ENCODE results near the gene HAUS6.

Gene HAUS6

GRCh38 chr9:19119246-19119645, 16.5 kb upstream of the HAUS6 start:
- TF ChIP-seq, protein P1, sequence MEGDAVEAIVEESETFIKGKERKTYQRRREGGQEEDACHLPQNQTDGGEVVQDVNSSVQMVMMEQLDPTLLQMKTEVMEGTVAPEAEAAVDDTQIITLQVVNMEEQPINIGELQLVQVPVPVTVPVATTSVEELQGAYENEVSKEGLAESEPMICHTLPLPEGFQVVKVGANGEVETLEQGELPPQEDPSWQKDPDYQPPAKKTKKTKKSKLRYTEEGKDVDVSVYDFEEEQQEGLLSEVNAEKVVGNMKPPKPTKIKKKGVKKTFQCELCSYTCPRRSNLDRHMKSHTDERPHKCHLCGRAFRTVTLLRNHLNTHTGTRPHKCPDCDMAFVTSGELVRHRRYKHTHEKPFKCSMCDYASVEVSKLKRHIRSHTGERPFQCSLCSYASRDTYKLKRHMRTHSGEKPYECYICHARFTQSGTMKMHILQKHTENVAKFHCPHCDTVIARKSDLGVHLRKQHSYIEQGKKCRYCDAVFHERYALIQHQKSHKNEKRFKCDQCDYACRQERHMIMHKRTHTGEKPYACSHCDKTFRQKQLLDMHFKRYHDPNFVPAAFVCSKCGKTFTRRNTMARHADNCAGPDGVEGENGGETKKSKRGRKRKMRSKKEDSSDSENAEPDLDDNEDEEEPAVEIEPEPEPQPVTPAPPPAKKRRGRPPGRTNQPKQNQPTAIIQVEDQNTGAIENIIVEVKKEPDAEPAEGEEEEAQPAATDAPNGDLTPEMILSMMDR (IDR thresholded peaks at IDR 0.05; ENCODE audit: insufficient read depth, low read length, poor library complexity, severe bottlenecking), result no peak
- no peak for TF ChIP-seq EZH2phosphoT487 (conservative IDR thresholded peaks at IDR 0.05; ENCODE audit: low read length)
- H3K9me2 ChIP-seq (replicated peaks; ENCODE audit: insufficient read depth, low read length), result no peaks in the 10 kb centered on the region
- no peaks in the 10 kb centered on the region for H4K20me1 ChIP-seq (ENCODE audit: low read depth, low read length)
- H3K27me3 ChIP-seq (ENCODE audit: low read length), result no peaks in the 10 kb centered on the region
- H3F3A ChIP-seq (ENCODE audit: insufficient read depth), result no peaks in the 10 kb centered on the region
- H3K27ac ChIP-seq (ENCODE audit: low read depth, low read length), result no peak overlapping the region
- no peak overlapping the region for H3K4me2 ChIP-seq (ENCODE audit: low read depth, low read length, poor library complexity, severe bottlenecking)
- no peak overlapping the region for H3K4me3 ChIP-seq (ENCODE audit: insufficient read depth, low read length, poor library complexity, severe bottlenecking)
- no peaks in the 10 kb centered on the region for H3K79me2 ChIP-seq (ENCODE audit: insufficient read depth, low read length)
- peaks cover 10% of the 10 kb centered on the region; the same call in 1 of the 2 replicates for H3K36me3 ChIP-seq (ENCODE audit: low read length)
- H3K9ac ChIP-seq (ENCODE audit: low read length), result no peak overlapping the region
- H3K9me3 ChIP-seq (ENCODE audit: insufficient read depth, low read length), result no peaks in the 10 kb centered on the region
- H2AFZ ChIP-seq (ENCODE audit: low read depth, low read length, severe bottlenecking), result no peak overlapping the region

DNA sequence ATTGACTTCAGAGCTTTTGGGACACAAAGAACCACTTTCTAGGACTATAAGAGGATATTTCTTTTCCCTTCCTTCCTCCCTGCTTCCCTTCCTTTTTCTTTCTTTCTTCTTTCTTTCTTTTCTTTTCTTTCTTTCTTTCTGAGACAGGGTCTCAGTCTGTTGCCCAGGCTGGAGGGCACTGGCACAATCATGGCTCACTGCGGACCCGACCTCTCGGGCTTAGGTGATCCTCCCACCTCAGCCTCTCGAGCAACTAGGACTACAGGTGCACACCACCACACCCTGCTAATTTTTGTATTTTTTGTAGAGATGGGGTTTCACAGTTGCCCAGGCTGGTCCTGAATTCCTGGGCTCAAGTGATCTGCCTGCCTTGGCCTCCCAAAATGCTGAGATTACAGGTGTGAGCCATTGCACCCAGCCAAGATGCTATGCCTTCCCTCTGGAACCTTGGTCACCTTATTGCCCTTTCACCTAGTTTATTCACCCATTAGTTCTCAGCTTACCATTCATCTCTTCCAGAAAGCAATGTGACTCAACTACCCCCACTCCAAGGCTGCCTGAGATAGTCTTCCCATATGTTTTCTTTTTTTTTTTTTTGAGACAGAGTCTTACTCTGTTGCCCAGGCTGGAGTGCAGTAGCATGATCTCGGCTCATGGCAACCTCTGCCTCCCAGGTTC, 14.5 kb upstream of the HAUS6 start:
- TF ChIP-seq EZH2phosphoT487 (conservative IDR thresholded peaks at IDR 0.05; ENCODE audit: low read length), result no peak
- TF ChIP-seq, protein P1 (IDR thresholded peaks at IDR 0.05; ENCODE audit: insufficient read depth, low read length, poor library complexity, severe bottlenecking), result no peak
- Histone ChIP-seq H3F3A (ENCODE audit: insufficient read depth) (no peaks in the 10 kb centered on the region), H4K20me1 (ENCODE audit: low read depth, low read length) (no peaks in the 10 kb centered on the region), H3K27me3 (ENCODE audit: low read length) (no peaks in the 10 kb centered on the region), H2AFZ (ENCODE audit: low read depth, low read length, severe bottlenecking) (no peak overlapping the region), H3K9ac (ENCODE audit: low read length) (no peak overlapping the region), H3K79me2 (ENCODE audit: insufficient read depth, low read length) (no peaks in the 10 kb centered on the region), H3K4me2 (ENCODE audit: low read depth, low read length, poor library complexity, severe bottlenecking) (no peak overlapping the region), H3K9me2 (replicated peaks; ENCODE audit: insufficient read depth, low read length) (no peaks in the 10 kb centered on the region), H3K4me3 (ENCODE audit: insufficient read depth, low read length, poor library complexity, severe bottlenecking) (no peak overlapping the region), H3K36me3 (ENCODE audit: low read length) (peaks cover 10% of the 10 kb centered on the region; the same call in 1 of the 2 replicates), H3K9me3 (ENCODE audit: insufficient read depth, low read length) (no peaks in the 10 kb centered on the region), H3K27ac (ENCODE audit: low read depth, low read length) (no peak overlapping the region)

DNA sequence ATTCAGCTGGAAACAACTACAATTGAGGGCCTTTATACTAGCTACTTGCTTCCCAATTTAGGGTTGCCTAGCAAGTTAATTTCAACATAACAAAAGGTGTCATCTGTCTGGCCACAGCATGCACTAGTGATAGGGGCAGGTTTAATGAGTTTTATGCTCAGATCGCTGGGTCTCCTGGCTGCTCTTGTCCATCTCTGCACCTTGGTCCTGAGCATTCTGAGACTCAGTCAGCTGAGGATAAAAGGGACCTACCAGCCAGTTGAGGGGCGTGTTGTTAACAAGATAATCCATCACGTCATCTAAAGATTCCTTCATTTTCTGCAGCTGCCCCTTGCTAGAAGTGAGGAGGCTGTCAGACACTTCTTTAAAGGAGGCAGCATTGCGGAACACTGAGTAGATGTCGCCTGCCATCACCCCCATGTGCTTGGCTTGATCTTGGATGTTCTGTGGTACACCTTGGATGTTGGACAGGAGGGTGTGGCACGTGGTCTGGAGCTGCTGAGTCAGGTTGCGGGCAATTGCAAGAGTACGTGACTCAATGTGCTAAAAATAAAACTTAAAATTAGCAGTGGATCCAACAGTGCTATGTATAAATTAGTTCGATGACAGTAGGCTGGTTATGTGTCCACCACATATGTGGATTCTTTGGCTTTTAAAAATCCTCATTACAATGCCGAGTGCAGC, 13.5 kb upstream of the HAUS6 start:
- no peak overlapping the region for H3K9ac ChIP-seq (ENCODE audit: low read length)
- H3K27ac ChIP-seq (ENCODE audit: low read depth, low read length), result no peak overlapping the region
- no peak overlapping the region for H3K4me2 ChIP-seq (ENCODE audit: low read depth, low read length, poor library complexity, severe bottlenecking)
- H3K27me3 ChIP-seq (ENCODE audit: low read length), result no peaks in the 10 kb centered on the region
- no peaks in the 10 kb centered on the region for H3F3A ChIP-seq (ENCODE audit: insufficient read depth)
- TF ChIP-seq, protein P1 (IDR thresholded peaks at IDR 0.05; ENCODE audit: insufficient read depth, low read length, poor library complexity, severe bottlenecking), result no peak
- TF ChIP-seq EZH2phosphoT487 (conservative IDR thresholded peaks at IDR 0.05; ENCODE audit: low read length), result no peak
- H3K36me3 ChIP-seq (ENCODE audit: low read length), result peaks cover 10% of the 10 kb centered on the region; the same call in 1 of the 2 replicates
- H3K9me3 ChIP-seq (ENCODE audit: insufficient read depth, low read length), result no peaks in the 10 kb centered on the region
- H2AFZ ChIP-seq (ENCODE audit: low read depth, low read length, severe bottlenecking), result no peak overlapping the region
- no peaks in the 10 kb centered on the region for H4K20me1 ChIP-seq (ENCODE audit: low read depth, low read length)
- H3K79me2 ChIP-seq (ENCODE audit: insufficient read depth, low read length), result no peaks in the 10 kb centered on the region
- H3K4me3 ChIP-seq (ENCODE audit: insufficient read depth, low read length, poor library complexity, severe bottlenecking), result no peak overlapping the region
- H3K9me2 ChIP-seq (replicated peaks; ENCODE audit: insufficient read depth, low read length), result no peaks in the 10 kb centered on the region

Data from SU-DHL-6 (cell line).